Cardiac muscle cell (in vitro differentiated cells and primary cell): ENCODE results near the gene STARD8. TPM values are rescaled to one million over a fixed set of nuclear protein-coding genes. Genes with fewer than 3 reads are reported as not detected.
"Not testable (repeated sequence)": the region's sequence is repeated elsewhere in the genome, so short reads cannot be mapped to it uniquely, and the experiment has no call there.

ENCODE experiments used
- DNase-seq, 2 donors: peaks; one replicate each; pipeline versions ENCODE4 v3.0.0 to v3.0.0-alpha.2; 2010 to 2017; ENCODE audit warnings: low read depth in 1 of 2, low spot score in 1 of 2
- H3K27ac ChIP-seq: fragments of 200-600 bp; sonication (generic); 2 replicates; pipeline ENCODE4 v1.5.1; 2016
- H3K27me3 ChIP-seq: fragments of 200-600 bp; sonication (generic); 2 replicates; pipeline ENCODE4 v1.6.0; 2016; ENCODE audit warnings: control low read depth
- H3K36me3 ChIP-seq: fragments of 200-600 bp; sonication (generic); 2 replicates; pipeline ENCODE4 v1.5.1; 2016; ENCODE audit warnings: control low read depth
- H3K4me1 ChIP-seq: fragments of 200-600 bp; sonication (generic); 2 replicates; pipeline ENCODE4 v1.8.1; 2017; ENCODE audit warnings: low read depth, mild to moderate bottlenecking, mixed run types
- H3K4me3 ChIP-seq: fragments of 200-600 bp; sonication (generic); 2 replicates; pipeline ENCODE4 v1.5.1; 2016; ENCODE audit warnings: mild to moderate bottlenecking
- H3K9me3 ChIP-seq: fragments of 200-600 bp; sonication (generic); 2 replicates; pipeline ENCODE4 v1.5.1; 2017; ENCODE audit warnings: low read depth, mild to moderate bottlenecking, control low read depth
- polyA plus RNA-seq: library from polyadenylated mRNA; unstranded; fragments of >200 nt; fragmentation: Nextera tagmentation; extraction: Ambion mirVana; gene quantifications from 2 replicates; pipeline ENCODE4 v1.2.1, GENCODE V29; 2016
- total RNA-seq: library from RNA; depleted of rRNA; stranded (reverse); fragments of >200 nt; gene quantifications from 2 replicates; pipeline ENCODE4 v1.2.3, GENCODE V29; 2016
- TF ChIP-seq, protein P1 (sequence below): IDR thresholded peaks from 2 replicates; pipeline ENCODE4 v1.5.1; 2012; ENCODE audit warnings: low read depth, mild to moderate bottlenecking, low read length

STARD8 gene
- total and polyA plus RNA-seq, 2 experiments from 2014 or later, result 0.60 to 1.9 TPM

DNA sequence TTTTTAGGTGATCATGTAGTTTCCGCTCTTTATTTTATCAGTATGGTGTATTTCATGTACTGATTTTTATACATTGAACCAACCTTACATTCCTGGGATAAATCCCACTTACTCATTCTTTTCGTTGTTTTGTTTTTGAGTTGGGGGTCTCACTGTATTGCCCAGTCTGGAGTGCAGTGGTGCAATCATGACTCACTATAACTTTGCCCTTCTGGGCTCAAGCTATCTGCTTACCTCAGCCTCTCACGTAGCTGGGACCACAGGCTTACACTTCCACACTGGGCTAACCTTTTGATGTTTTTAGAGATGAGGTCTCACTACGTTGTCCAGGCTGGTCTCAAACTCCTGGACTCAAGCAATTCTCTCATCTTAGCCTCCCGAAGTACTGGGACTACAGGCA, 19.5 kb upstream of the STARD8 start:
- Histone ChIP-seq H3K36me3 (no peaks in the 10 kb centered on the region), H3K4me3 (no peak overlapping the region), H3K4me1 (no peaks in the 10 kb centered on the region), H3K27me3 (no peaks in the 10 kb centered on the region), H3K27ac (no peak overlapping the region), H3K9me3 (no peaks in the 10 kb centered on the region)
- DNase-seq, result no peak
- TF ChIP-seq, protein P1, sequence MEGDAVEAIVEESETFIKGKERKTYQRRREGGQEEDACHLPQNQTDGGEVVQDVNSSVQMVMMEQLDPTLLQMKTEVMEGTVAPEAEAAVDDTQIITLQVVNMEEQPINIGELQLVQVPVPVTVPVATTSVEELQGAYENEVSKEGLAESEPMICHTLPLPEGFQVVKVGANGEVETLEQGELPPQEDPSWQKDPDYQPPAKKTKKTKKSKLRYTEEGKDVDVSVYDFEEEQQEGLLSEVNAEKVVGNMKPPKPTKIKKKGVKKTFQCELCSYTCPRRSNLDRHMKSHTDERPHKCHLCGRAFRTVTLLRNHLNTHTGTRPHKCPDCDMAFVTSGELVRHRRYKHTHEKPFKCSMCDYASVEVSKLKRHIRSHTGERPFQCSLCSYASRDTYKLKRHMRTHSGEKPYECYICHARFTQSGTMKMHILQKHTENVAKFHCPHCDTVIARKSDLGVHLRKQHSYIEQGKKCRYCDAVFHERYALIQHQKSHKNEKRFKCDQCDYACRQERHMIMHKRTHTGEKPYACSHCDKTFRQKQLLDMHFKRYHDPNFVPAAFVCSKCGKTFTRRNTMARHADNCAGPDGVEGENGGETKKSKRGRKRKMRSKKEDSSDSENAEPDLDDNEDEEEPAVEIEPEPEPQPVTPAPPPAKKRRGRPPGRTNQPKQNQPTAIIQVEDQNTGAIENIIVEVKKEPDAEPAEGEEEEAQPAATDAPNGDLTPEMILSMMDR, result no peak

DNA sequence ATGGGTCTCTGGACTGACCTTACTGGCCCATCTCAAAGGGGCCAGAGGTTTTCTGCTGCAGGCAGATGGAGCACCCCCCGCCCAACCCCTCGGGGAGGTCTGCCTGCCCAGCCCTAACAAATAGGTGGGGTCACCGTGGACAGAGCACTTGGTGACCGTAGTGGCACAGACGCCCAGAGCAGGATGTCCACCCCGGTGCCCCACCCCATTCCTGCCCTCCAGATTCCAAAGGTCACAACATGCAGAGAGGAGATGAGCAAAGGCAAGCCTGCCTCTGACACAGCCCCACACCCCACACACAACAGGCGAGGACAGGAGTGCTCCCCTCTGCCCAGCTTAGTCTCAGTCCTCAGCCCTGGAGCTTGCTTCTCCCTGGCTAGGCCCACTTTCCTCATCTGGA, 17.5 kb upstream of the STARD8 start:
- H3K27ac ChIP-seq, DNase-seq, H3K9me3 ChIP-seq, H3K36me3 ChIP-seq, H3K4me3 ChIP-seq, H3K4me1 ChIP-seq, H3K27me3 ChIP-seq: not testable (repeated sequence)

DNA sequence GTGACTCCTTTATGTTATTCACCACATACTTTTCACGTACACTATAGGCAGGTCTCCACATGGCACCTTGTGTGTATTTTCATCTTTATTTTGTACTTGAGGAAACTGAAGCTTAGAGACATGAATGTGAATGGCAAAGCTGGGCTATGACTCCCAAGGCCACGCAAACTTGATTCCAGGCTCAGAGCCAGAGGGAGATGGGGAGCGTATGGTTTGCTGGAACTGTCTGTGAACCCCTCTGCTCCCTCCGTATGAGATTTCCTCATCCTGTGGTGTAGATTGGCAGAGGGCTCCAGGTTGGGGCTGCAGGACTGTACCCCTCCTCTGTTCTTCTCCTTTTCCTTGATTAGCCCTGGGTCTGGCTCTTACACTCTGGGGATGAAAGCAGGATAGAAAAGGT, 16.1 kb upstream of the STARD8 start:
- TF ChIP-seq, protein P1, result no peak
- no peaks in the 10 kb centered on the region for H3K9me3 ChIP-seq

DNA sequence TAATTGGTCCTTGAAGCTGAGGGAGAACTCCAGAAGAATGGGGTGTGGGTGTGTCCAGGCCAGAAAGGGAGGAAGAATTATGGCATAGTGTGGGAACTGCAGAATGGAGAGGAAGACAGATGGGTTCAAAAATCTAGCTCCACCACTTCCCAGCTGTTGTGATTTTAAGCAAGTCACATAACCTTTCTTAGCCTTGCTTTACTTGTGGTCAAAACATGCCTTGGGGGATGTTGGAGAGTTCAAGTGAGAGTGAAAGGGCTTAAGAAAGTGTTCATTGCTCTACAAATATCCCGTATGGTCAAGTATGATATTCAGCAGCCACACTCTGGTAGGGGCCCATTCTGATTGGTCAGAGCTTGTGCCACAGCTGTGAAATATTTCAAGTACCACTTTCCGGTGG, 15.0 kb upstream of the STARD8 start:
- no peak overlapping the region for H3K4me3 ChIP-seq
- TF ChIP-seq, protein P1, result no peak
- DNase-seq, result no peak
- no peak overlapping the region for H3K27ac ChIP-seq
- no peaks in the 10 kb centered on the region for H3K27me3 ChIP-seq
- H3K4me1 ChIP-seq, result no peaks in the 10 kb centered on the region
- H3K36me3 ChIP-seq, result no peaks in the 10 kb centered on the region
- no peaks in the 10 kb centered on the region for H3K9me3 ChIP-seq

More for the DNA sequence above, 16.1 kb upstream of the STARD8 start:
- no peak for DNase-seq
- Histone ChIP-seq H3K27ac (no peak overlapping the region), H3K4me3 (no peak overlapping the region), H3K36me3 (no peaks in the 10 kb centered on the region), H3K4me1 (no peaks in the 10 kb centered on the region), H3K27me3 (no peaks in the 10 kb centered on the region)

DNA sequence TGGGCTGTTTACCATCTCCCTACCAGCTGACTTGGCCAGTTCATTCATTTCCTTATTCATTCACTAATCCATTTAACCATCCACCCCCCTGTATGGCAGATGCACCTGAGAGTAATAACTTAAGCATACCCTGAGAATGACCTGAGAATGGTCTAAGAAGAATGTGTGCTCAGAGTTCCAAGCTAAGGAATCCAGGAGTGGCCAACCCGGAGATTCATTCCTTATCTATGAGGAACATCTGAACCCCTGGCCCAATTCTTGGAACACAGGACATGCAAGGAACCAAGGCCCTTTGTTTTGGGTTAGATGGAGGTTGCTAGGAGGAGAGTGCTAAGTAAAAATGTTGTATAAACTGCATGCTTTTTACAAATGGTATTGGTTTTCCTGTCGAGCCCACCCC, 13.5 kb upstream of the STARD8 start:
- Histone ChIP-seq H3K36me3 (no peaks in the 10 kb centered on the region), H3K27ac (no peak overlapping the region), H3K9me3 (no peaks in the 10 kb centered on the region), H3K4me1 (no peaks in the 10 kb centered on the region), H3K4me3 (no peak overlapping the region), H3K27me3 (no peaks in the 10 kb centered on the region)
- no peak for DNase-seq
- TF ChIP-seq, protein P1, result no peak

DNA sequence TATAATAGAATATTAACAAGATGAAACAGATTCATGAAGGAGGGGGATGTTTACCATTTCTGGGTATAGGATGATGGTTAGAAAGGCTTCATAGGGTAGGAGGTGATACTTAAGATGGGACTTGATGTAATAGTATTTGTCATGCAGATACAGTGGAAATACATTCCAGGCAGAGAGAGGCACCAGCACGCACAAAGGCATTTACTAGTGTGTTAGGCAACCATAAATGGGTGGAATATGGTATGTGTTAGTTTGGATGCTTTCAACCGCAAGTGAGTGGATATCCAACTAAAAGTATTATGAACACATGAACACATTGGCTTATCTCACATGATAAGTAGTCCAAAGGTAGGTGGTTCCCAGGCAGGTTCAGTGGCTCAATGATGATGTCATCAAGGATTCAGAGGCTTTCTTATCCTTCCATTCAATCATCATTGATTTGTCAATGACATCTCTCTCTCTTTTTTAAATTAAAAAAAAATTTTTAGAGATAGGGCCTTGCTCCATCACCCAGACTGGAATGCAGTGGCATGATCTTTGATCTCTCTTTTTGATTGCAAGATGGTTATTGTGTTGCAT, 12.7 kb upstream of the STARD8 start:
- TF ChIP-seq, protein P1, result no peak

More for the DNA sequence above, 12.7 kb upstream of the STARD8 start:
- Histone ChIP-seq H3K36me3 (no peaks in the 10 kb centered on the region), H3K27ac (no peak overlapping the region), H3K4me3 (no peak overlapping the region), H3K27me3 (no peaks in the 10 kb centered on the region), H3K9me3 (no peaks in the 10 kb centered on the region), H3K4me1 (no peaks in the 10 kb centered on the region)
- DNase-seq, result no peak
